Measurements from ENCODE around the gene MUC4.

The MUC4 gene

DNA sequence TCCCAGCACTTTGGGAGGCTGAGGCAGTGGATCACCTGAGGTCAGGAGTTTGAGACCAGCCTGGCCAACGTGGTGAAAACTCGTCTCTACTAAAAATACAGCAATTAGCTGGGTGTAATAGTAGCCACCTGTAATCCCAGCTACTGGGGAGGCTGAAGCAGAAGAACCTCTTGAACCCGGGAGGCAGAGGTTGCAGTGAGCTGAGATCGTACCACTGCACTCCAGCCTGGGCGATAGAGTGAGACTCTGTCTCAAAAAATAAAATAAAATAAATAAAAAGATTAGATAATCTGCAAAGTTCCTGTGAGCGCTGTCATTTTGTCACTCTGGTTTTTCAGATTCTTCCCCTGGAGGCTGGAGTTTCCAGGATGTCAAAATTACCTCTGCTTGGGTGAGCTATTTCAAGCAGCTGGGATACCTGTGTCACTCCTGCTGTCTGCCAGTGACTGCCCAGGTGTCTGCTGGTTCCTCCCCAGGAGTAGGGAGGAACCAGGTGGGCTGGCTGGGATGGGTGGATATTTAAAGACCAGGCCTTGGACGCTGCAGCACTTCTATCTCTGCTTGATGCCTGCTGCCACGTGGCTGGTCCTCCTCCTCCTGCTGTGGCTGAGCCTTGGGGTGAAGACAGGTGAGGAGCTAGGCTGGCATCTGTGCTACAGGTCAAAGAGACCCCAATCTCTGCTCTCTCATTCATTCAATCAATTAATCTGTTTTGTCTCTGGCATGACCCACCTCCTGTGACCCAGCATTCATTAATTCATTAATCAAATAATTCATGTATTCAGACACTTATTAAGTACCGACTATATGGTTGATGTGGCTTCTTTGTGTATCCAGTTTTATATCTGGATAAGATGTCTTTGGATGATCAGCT is 110.5 kb downstream of the MUC4 start:
- Histone ChIP-seq H3K27me3 (ENCODE audit: insufficient read depth, low read depth) (no peaks in the 10 kb centered on the region), H3K4me3 (IDR thresholded peaks at IDR 0.05; ENCODE audit: insufficient read depth, low read depth, low read length) (no peak overlapping the region), H3K9ac (no peak overlapping the region), H4K20me1 (ENCODE audit: insufficient read depth) (no peaks in the 10 kb centered on the region), H3K4me1 (ENCODE audit: low read depth, poor library complexity, severe bottlenecking) (no peaks in the 10 kb centered on the region), H3K4me2 (no peak overlapping the region), H3K79me2 (ENCODE audit: insufficient read depth, low read depth) (no peaks in the 10 kb centered on the region), H2AFZ (ENCODE audit: low read depth) (no peak overlapping the region), H3K36me3 (ENCODE audit: insufficient read depth) (no peaks in the 10 kb centered on the region), H3K27ac (no peak overlapping the region)
- TF ChIP-seq, protein P1, sequence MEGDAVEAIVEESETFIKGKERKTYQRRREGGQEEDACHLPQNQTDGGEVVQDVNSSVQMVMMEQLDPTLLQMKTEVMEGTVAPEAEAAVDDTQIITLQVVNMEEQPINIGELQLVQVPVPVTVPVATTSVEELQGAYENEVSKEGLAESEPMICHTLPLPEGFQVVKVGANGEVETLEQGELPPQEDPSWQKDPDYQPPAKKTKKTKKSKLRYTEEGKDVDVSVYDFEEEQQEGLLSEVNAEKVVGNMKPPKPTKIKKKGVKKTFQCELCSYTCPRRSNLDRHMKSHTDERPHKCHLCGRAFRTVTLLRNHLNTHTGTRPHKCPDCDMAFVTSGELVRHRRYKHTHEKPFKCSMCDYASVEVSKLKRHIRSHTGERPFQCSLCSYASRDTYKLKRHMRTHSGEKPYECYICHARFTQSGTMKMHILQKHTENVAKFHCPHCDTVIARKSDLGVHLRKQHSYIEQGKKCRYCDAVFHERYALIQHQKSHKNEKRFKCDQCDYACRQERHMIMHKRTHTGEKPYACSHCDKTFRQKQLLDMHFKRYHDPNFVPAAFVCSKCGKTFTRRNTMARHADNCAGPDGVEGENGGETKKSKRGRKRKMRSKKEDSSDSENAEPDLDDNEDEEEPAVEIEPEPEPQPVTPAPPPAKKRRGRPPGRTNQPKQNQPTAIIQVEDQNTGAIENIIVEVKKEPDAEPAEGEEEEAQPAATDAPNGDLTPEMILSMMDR (conservative IDR thresholded peaks at IDR 0.05; ENCODE audit: low read depth, low read length): no peak

DNA sequence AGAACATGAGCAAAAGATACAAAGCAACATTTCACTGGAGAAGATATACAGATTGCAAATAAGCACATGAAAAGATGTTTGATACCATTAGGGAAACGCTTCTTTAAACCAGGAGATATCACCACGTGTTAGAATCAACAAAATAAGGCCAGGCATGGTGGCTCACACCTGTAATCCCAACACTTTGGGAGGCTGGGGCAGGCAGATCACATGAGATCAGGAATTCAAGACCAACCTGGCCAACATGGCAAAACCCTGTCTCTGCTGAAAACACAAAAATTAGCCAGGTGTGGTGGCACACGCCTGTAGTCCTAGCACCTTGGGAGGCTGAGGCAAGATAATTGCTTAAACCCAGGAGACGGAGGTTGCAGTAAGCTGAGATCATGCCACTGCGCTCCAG is 111.4 kb downstream of the MUC4 start:
- H3K27ac ChIP-seq: no peak overlapping the region
- H3K4me2 ChIP-seq: no peak overlapping the region
- H3K27me3 ChIP-seq (ENCODE audit: insufficient read depth, low read depth): no peaks in the 10 kb centered on the region
- H3K36me3 ChIP-seq (ENCODE audit: insufficient read depth): no peaks in the 10 kb centered on the region
- TF ChIP-seq, protein P1 (conservative IDR thresholded peaks at IDR 0.05; ENCODE audit: low read depth, low read length): no peak
- H3K4me3 ChIP-seq (IDR thresholded peaks at IDR 0.05; ENCODE audit: insufficient read depth, low read depth, low read length): no peak overlapping the region
- no peaks in the 10 kb centered on the region for H4K20me1 ChIP-seq (ENCODE audit: insufficient read depth)
- H3K79me2 ChIP-seq (ENCODE audit: insufficient read depth, low read depth): no peaks in the 10 kb centered on the region
- no peak overlapping the region for H2AFZ ChIP-seq (ENCODE audit: low read depth)
- H3K4me1 ChIP-seq (ENCODE audit: low read depth, poor library complexity, severe bottlenecking): no peaks in the 10 kb centered on the region
- H3K9ac ChIP-seq: no peak overlapping the region

DNA sequence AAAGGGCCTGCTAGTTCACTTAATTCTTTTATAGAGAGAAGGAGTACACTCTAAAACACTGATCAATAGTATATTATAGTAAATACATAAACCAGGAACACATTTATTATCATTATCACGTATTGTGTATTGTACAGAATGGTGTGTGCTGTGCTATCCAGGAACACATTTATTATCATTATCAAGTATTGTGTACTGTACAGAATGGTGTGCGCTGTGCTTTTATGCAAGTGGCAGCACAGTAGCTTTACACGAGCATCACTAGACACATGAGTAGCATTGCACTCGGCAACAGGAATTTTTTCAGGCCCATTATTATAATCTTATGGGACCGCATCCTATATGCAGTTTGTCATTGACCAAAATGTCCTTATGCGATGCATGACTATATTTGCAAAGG is 111.9 kb downstream of the MUC4 start:
- Histone ChIP-seq H2AFZ (ENCODE audit: low read depth) (no peak overlapping the region), H3K4me3 (IDR thresholded peaks at IDR 0.05; ENCODE audit: insufficient read depth, low read depth, low read length) (no peak overlapping the region), H3K27me3 (ENCODE audit: insufficient read depth, low read depth) (no peaks in the 10 kb centered on the region), H3K4me2 (no peak overlapping the region), H4K20me1 (ENCODE audit: insufficient read depth) (no peaks in the 10 kb centered on the region), H3K79me2 (ENCODE audit: insufficient read depth, low read depth) (no peaks in the 10 kb centered on the region), H3K4me1 (ENCODE audit: low read depth, poor library complexity, severe bottlenecking) (no peaks in the 10 kb centered on the region), H3K36me3 (ENCODE audit: insufficient read depth) (no peaks in the 10 kb centered on the region), H3K27ac (no peak overlapping the region), H3K9ac (no peak overlapping the region)
- TF ChIP-seq, protein P1 (conservative IDR thresholded peaks at IDR 0.05; ENCODE audit: low read depth, low read length): no peak

DNA sequence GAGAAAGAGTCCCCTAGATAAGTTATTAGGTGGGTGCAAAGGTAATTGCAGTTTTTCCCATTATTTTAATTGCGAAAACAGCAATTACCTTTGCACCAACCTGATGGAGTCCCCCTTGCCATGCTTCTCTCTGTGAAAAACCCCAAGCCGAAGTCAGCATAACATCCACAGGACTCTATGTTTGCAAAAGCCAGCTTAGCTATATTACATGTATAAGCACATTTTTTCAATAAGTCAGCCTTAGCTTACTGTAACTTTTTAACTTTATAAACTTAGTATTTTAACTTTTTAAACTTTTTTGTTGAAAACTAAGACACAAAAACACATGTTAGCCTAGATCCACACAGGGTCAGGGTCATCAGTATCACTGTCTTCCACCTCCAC is 112.3 kb downstream of the MUC4 start:
- TF ChIP-seq, protein P1 (conservative IDR thresholded peaks at IDR 0.05; ENCODE audit: low read depth, low read length): no peak
- H2AFZ ChIP-seq (ENCODE audit: low read depth): no peak overlapping the region
- no peaks in the 10 kb centered on the region for H3K4me1 ChIP-seq (ENCODE audit: low read depth, poor library complexity, severe bottlenecking)
- H3K9ac ChIP-seq: no peak overlapping the region
- H3K27me3 ChIP-seq (ENCODE audit: insufficient read depth, low read depth): no peaks in the 10 kb centered on the region
- H3K27ac ChIP-seq: no peak overlapping the region
- no peak overlapping the region for H3K4me2 ChIP-seq
- no peaks in the 10 kb centered on the region for H3K36me3 ChIP-seq (ENCODE audit: insufficient read depth)
- no peak overlapping the region for H3K4me3 ChIP-seq (IDR thresholded peaks at IDR 0.05; ENCODE audit: insufficient read depth, low read depth, low read length)
- H3K79me2 ChIP-seq (ENCODE audit: insufficient read depth, low read depth): no peaks in the 10 kb centered on the region
- no peaks in the 10 kb centered on the region for H4K20me1 ChIP-seq (ENCODE audit: insufficient read depth)
